Raji (cell line): Measurements from ENCODE around the gene IFT27.

Source experiments
- POLR2A ChIP-seq: IDR thresholded peaks from 2 replicates; pipeline ENCODE4 v1.6.1; 2011; ENCODE audit warnings: low read depth, low read length, control low read depth; ENCODE audit not compliant: insufficient read depth

IFT27 gene

DNA sequence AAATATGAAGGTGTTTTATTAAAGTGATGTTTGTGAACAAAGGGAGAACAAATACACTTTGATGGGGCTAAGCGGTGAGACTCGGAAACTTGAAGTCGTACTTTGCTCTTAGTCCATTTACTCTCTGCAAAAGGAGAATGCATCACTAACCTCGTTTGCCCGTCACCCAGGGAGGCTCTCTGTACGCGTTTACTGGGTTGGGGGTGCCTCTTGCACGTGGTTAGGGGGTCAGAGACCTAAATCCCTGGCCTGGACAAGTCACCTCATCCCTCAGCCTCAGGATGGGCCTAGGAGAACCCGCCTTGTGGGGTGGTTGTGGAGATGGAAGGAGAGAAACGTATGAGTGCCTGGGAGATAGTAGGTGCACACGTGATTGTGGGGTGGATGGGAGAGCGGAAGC lies 803 bp upstream of the IFT27 start:
- TF ChIP-seq POLR2A, result no peak; the same call in 1 of the 2 replicates

- TF ChIP-seq POLR2A, result no peak
Observed at GRCh38 chr22:36775586-36775963, 344 bp downstream of the IFT27 start.

- no peak for TF ChIP-seq POLR2A
Observed at GRCh38 chr22:36773935-36774334, 2.0 kb downstream of the IFT27 start.

- no peak for TF ChIP-seq POLR2A
Observed at GRCh38 chr22:36772451-36772850, 3.5 kb downstream of the IFT27 start.

DNA sequence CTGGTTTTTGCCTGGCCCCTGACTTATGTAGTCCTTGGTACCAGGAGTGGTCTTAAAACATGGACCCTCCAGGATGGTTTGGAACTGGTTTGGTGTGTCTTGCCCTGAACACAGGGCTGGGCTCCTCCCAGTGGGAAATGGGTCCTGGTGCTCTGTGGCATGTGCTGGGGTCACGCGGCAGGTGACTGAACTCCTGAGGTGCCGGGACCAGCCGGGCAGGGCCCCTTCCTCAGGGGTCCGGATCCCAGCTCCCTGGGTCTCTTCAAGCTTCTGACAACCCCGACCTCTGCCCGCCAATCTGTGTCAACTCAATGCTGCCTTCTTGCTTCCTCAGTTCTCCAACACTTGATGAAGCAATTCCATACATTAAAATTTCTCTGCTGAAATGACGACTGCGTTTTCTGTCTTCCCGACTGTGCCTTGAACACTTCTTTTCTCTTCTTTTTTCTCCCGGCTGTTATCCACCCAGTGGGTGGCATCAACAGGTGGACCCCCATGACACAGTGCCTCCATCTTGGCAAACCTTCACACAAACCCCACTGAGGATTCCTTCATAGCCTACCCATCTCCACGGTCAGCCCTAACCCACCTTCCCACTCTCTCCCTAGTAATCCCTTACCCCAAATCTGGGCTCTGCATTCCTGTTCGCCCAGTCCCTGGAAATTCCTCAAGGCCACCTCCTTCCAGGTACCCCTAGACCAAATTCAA lies 4.4 kb downstream of the IFT27 start:
- TF ChIP-seq POLR2A, result no peak

DNA sequence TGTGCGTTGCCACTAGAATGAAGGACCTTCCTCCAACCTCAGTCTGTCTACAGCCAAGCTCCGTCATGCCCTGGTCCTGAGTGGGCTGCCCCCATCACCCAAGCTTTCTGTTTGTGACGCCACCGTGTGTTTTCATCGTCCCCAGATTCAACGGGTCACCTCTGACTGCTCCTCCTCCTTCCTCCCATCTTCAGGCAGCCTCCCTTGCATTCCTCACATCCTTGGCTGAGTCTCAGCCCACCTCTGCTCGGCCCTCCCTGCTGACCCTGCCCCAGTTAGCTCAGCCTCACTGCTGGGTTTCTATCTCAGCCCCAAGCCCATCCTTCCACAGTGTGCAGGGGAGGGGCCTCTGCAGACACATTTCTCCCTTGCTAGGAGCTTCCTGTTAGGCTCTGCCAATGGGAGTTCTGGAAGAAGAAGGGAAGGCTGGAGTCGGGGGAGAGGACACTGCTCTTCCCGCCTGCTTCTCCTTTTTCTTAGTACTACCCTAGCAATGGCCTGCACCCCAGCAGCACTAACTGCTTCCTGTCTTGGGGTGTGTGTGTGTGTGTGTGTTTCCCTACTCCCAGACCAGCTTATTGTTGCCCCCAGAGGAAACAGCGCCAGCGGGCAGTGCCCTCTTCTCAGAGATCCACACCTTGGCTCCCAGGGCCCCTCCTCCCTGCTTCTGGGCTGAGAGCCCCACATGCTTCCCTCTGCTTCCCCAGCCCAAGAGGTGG lies 5.2 kb downstream of the IFT27 start:
- no peak for TF ChIP-seq POLR2A

GRCh38 chr22:36769541-36770512 lies 6.1 kb downstream of the IFT27 start:
- no peak for TF ChIP-seq POLR2A

GRCh38 chr22:36768616-36769015 lies 7.3 kb downstream of the IFT27 start:
- no peak for TF ChIP-seq POLR2A

DNA sequence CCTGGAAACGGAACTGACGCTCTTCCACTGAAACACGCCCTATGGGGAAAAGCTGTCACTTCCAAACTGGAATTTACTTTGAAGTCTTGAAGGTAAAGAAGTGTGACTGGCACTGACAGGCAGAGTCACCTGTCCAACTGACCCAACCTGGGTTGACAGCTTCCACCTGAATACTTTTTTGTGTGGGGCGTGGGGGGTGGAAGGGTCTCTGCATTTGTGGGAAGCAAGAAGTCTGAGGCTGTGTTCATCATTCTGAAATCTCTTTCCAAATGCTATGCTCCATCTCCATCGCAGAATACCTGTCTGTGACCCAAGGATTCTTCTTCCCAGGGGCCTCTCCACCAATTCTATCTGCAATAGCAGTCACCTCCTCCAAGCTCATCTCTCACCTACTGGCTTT lies 7.8 kb downstream of the IFT27 start:
- TF ChIP-seq POLR2A, result no peak

DNA sequence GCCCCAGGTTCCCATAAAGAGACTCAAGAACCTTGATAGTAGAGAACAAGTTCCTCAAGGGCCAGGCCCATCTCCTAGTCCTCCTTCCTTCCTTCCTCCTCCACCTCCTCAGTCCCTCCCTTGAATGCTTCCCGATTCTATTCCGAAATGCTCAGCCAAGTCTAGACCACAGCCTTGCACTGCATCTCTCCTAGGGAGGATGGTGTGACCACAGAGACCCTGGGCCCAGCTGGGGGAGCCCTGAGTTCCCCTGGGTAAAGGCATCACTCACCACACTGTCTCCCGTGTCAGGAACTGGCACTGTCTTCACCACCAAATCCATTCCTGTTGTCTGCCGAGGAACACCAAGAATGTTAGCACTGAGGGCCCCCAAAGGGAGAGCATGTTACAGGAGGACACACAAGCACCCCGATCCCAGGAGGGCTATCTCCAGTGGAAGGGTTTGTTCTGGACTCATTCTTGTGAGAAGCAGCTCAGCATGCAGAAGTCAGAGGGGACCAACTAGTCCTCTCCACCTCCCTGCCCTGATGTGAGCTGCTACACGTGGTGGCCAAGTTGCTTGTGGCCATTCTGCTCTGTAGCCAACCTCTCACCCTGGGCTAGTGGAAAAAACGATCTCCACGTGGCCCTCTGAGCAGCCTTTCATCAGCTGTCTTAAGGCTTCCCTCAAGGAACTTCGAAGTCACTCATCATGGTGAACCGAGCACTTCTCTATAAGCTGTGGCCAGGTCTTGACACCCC lies 8.7 kb downstream of the IFT27 start:
- no peak for TF ChIP-seq POLR2A

DNA sequence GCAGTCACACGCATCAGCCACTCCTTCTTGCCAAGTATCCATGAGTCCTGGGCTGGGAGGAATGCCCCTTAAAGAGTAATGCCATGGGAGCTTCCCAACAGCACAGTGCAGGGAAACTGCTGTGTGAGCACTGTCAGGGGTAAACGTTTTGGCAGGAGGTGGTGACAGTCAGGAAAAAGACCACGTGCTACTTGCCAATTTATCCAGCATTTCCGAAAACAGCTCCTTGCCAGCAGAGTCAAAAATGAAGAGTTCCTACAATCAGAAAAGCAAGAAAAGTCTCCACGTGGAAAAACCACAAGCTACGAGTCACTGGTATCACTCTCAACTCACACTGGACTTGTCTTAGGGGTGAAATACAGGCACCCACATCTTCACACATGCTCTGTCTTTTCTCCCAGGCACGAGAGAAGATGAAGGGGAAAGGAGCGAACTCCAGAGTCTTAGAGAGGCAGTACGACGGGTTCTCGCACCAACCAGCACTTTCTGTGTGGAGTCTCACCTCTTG lies 9.9 kb downstream of the IFT27 start:
- TF ChIP-seq POLR2A, result no peak

GRCh38 chr22:36765131-36765942 lies 10.6 kb downstream of the IFT27 start:
- no peak for TF ChIP-seq POLR2A

DNA sequence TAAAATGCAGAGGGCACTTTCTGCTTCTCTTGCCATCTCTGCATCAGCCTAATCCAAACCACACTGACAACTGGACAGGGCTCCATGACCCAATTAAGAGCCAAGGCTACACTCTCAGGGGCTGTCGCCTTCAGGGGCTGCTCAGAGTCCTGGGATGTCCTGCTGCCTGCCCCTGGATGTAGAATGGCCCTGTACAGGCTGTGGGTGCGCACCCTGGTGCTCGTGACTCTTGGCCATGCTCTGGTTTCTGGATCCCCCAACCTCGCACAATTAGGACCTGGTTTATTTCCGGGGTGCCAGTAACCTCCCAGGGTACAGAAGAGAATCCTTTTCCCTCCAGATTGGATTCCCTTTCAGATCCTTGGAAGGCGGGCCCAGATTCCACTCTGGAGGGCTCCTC lies 11.3 kb downstream of the IFT27 start:
- TF ChIP-seq POLR2A, result no peak

GRCh38 chr22:36764060-36764459 lies 11.9 kb downstream of the IFT27 start:
- TF ChIP-seq POLR2A, result no peak
